ENCODE data around the gene DRAM2.

DRAM2 gene

DNA sequence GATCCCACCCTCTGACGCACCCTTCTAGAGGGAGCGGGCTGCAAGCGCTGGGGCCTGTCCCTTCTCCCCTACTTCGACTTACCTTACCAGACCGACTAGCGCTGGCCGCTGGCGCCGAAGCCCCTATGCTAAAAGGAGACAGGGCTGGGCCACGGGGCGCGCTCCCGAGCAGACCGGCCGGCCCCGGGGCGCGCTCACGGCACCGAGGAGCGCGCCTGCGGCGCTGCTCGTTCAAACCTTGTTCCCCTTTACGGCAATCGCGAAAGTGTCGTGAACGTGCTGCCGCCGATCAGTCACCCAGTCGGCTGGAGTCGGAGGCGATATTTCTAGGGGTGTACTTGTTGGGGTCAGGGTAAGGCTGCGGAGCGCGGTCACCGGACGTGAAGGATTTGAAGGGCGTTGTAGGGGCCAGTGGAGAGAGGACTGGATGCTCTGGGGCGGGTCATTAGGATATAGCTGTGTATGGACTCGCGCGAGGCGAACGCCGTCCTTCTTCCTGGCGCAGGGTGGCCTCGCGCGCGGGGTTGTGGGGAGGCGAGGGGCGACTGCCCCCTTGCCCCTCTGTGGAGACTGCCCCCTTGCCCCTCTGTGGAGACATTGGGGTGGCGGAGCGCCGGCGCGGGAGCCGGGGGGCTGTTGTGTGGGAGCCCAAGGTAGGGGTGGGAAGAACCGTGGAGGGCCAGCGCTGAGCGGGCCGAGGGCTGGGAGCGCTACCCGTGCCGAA lies at the start of gene DRAM2, which contains the start of gene CEPT1:
Gene DRAM2 (minus strand): TSS at position 138 of the 724 bp plus-strand sequence. CDS start 8,539 bp downstream, outside the sequence.
Gene CEPT1 (plus strand): TSS at position 268 of the 724 bp plus-strand sequence. CDS start 7,492 bp downstream, outside the sequence.
- peak; percentile 84 for DNase-seq (ENCODE audit: low read depth)

DNA sequence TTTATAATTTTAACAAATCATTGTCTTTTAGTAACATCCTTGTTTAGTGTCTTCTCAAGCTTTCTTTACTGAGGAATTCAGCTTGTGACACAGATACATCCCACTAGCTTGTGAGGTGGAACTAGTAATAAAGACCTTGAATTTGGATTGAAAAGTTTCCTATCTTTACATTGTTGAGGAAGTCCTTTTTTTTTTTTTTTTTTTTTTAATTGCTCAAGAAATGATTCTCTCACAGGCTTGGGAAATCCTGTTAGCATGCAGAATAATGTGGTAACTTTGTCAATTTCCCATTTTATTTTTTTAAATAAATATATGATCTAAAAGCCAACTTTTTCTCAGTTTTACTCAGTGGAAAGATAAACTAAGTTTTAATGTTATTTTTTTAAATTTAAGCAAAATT lies 44.8 kb upstream of the DRAM2 start:
- no peak for DNase-seq (ENCODE audit: low read depth)

DNA sequence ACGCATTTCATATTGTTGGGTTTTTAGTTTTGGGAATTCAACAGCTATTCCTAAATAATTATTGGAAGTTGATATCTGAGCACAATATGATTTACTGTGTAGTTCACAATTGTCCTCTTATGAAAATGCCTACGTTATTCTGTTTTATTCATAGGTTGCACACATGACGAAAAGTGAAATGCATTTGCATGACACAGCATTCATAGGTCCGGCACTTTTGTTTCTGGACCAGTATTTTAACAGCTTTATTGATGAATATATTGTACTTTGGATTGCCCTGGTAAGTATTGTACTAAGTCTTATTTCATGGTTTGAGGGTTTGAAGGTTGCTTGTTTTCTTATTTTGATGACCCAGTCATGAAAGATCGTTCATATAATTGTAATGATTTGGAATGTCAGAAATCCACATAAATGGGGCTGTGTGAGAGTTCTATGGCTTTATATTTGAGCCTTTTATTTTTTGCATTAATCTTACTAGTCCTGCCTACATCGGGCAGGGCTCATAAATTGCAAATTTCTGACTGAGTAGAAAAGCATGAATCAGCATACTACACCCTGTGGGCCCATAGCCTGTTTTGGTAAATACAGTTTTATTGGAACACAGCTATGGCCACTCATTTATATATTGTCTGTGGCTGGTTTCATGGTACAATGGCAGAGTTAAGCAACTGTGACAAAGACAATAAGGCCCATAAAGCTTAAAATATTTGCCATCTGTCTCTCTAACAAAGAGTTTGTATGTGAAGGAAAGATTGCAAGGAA lies 43.6 kb upstream of the DRAM2 start:
- no peak for DNase-seq (ENCODE audit: low read depth)

DNA sequence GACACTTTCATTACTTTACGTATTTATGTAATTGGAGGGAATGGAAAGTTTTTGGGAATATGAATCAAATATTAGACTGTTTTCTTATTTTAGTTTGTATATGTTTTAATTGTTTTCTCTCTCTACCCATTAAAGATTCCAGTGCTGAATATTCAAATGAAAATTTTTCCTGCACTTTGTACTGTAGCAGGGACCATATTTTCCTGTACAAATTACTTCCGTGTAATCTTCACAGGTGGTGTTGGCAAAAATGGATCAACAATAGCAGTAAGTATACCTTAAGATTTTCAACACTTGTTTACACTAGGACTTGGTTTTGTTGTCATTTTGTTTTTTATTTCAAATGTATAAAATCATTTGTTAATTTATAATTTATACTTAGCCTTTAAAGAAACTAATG lies 42.2 kb upstream of the DRAM2 start:
- DNase-seq (ENCODE audit: low read depth): no peak

DNA sequence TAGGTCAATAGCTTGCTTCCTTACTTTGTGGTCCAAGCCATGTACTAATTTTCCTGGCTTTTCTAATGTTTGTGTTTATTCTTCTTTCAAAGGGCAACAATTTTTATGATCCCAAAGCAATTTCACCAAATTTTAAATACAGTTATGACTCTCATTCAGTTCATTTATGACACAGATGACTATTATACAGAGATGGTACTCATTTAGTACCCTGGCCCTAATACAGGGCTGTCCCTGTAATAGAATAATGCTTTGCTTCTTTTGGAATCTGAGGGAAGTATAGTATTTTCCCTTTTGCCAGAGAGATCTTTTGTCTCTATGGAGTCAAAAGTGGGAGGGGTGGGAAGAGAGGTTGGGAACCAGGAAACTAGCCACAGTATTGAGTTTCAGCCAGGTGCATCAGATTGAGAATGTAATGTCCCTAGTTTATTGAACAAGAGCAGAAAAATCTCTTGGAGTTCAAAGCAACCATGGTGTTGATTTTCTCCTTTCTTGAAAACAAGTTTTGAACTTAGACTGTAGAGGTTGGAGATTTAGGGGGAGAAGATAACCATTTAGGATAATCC lies 40.2 kb upstream of the DRAM2 start:
- DNase-seq (ENCODE audit: low read depth): no peak

DNA sequence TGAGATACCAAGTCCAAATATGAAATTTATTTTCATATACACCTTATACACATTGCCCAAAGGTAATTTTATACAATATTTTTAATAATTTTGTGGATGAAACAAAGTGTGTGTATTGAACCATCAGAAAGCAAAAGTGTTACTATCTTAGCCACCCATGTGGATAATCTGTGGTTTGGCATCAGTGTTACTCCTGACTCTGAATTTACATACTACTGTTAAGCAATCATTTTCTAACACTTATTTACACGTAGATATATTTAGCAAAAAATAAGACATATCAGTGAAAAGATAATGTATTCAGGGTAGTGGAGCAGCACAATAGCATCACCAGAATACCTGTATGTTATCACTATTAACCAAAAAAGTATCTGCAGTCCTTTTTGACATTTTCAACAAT lies 36.8 kb upstream of the DRAM2 start:
- DNase-seq (ENCODE audit: low read depth): no peak

DNA sequence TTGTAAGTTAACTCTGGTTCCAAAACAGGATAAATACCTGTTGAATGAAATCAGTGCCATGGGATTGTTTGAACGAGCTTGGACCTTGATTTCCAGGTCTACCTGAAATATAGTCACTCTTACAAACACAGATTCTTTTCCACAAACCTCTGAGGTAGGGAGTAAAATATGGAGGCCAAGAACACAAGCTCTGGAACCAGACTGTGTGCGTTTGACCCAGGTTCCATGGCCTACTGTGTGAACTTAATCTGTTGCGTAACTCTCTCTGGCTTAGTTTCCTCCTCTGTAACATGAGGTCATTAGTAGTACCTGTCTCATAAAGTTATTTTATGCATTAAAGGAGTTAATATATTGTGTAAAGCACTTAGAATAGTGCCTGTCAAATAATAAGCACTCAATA lies 35.5 kb upstream of the DRAM2 start:
- DNase-seq (ENCODE audit: low read depth): no peak

DNA sequence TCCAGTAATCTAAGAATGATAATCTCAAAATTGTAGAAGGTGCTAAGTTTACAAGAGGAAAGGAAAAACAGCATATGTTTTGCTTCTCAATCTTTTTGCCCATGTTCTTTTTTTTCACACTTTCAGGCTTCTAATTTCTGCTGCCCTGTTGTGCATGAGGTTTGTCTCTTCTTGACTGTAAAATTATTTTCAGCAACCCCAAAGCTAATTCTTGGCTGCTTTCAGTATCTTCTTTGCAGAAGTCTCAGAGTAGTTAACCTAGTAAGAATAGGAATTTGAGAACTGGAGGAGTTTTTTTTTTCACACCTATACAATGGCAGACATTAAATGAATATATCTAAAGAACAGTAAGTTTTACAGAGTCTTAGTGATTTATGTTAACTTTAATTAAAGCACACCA lies 34.2 kb upstream of the DRAM2 start:
- no peak for DNase-seq (ENCODE audit: low read depth)

DNA sequence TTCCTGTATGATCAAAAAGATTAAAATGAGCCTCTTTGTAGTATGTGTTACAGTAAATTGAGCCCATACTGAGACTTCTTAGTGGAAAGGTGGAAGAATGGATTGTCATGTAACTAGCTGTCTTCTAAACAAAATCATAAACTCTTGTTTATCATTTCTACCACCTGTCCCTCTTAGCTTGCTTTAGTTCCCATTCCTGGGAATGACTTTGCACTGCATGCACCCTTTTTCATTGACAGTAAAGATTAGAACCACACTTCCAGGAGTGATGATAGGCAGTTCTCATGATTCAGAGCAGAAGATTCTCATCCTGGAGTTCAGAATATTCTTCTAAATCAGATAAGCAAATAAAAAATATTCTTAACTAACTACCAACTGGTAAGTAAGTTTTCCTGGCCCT lies 32.6 kb upstream of the DRAM2 start:
- no peak for DNase-seq (ENCODE audit: low read depth)

DNA sequence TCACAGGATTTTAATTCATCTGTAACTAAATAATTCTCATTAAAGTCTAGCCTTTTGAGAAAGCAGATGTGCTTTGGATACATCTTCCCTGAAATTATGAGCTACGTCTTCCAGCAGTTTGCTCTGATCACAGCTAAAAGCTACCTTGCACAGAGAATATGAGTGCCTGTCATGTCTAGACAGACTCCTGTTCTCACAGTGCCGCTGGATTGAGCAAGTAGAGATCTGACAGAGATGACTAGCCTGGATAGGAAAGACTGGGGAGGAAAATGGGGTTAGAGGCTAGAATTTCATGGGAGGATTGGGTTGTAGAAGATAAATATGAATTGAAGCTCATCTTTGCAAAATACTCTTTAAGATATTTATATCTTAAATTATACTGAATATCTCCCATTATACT lies 24.3 kb upstream of the DRAM2 start:
- no peak for DNase-seq (ENCODE audit: low read depth)

DNA sequence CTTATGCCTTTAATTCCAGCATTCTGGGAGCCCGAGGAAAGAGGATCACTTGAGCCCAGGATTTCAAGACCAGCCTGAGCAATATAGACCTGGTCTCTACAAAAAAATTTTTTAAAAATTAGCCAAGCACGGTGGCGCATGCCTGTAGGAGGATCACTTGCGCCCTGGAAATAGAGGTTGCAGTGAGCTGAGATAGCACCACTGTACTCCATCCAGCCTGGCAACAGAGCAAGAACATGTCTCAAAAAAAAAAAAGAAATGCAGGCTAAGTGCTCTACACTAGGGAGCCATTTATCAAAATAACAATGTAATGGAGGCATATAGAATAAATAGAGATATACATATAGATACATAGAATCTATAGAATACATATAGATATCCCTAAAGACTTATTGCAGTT lies 23.5 kb upstream of the DRAM2 start:
- DNase-seq (ENCODE audit: low read depth): no peak

DNA sequence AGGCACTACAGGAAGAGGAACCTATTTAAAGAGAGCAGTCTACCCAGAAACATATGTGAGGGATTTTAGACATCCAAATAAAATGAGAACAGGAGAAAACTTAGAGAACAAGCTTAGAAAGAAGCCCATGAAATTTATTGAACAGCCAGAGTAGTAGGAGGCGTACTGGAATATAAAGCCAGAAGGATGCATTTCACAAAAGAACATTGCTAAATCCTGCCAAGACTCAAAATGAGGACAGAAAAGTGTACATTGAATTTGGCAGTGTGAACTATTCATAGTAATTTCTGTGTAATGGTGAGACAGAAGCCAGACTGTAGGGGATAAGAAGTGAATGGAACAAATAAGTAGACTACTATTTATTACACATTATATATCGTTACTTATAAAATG lies 22.6 kb upstream of the DRAM2 start:
- DNase-seq (ENCODE audit: low read depth): no peak

DNA sequence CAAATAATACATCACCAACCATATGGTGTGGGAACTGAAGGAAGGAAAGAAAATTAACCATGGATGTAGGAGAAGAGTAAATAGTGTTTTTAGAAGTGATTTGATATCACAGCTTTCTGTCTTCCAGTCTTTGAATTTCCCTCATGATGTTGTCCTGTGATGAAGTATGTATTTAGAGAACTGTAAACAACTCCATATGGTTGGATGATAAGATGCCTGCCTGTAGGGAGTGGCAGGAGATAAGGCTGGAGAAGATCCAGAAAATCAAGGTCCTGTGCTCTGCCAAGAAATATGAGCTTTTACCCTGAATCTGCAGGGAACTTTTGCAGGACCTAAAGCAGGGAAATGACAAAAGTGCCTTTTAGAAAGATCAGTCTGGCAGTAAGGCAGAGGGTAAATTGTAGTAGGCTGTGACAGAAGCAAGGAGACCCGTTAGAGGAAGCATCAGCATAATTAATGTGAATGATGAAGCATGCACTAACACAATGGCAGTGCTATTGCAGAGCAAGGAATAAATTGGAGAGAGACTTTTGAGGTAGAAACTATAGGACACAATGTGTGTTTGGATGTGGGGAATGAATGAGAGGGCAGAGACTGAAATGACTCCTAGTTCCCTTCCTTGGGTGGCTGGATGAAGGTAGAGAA lies 22.1 kb upstream of the DRAM2 start:
- no peak for DNase-seq (ENCODE audit: low read depth)

DNA sequence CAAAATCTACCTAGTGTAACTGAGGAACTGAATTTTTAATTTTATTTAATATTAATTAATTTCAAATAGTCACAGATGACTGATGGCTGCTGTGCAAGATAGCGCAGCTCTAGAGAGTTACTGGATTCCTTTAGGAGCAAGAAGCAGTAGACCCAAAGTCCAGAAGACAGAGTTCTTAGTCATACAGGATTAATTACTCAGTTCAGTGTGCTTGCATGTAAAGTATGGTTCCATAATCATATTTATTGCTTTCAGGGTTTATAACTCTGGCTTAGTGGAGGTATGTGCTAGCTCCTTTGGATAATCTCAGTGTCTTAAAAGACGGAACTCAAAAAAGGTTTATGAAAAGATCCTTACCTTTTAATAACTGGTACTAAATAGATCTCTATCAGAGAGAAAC lies 17.5 kb upstream of the DRAM2 start:
- DNase-seq (ENCODE audit: low read depth): no peak

DNA sequence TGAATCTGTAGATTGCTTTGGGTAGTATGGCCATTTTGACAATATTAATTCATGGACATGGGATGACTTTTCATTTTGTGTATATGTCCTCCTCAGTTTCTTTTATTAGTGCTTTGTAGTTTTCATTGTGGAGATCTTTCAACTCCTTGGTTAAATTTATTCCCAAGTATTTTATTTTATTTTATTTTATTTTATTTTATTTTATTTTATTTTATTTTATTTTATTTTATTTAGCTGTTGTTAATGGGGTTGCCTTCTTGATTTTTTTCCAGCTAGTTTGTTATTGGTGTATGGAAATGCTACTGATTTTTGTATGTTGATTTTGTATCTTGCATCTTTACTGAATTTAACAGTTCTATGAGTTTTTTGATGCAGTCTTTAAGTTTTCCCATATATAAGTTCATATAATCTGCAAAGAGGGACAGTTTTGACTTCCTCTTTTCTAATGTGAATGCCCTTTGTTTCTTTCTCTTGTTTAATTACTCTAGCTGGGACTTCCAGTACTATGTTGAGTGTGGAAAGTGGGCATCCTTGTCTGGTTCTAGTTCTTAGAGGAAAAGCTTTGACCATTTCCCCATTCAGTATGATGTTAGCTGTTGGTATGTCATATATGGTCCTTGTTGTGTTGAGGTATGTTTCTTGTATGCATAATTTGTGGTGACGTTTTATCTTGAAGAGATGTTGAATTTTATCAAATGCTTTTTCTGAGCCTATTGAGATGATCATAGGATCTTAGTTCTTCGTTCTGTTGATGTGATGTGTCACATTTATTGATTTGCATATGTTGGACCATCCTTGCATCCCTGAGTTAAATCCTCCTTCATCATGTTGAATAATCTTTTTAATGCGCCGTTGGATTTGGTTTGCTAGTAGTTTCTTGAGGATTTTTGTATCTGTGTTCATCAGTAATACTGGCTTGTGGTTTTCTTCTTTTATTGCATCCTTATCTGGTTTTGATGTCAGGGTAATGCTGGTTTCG lies 14.4 kb upstream of the DRAM2 start:
- DNase-seq (ENCODE audit: low read depth): no peak

DNA sequence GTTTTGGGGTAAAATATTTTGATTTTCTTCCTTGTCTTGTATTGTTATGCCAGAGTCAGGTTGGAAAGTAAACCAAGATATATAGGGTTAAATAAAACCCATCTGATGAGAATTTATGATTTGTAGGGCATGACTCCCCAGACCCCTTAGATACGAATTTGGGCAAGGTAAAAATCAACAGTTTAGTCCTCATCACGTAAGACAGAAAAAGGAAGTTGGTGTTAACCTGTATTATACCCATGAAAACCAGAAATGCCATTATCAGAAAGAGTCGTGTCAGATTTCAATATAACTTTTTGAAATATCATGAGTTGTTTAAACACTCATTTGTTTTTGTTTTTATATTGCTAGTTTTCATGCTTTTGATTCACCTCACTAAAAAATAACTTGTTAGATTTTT lies 11.9 kb upstream of the DRAM2 start:
- no peak for DNase-seq (ENCODE audit: low read depth)

DNA sequence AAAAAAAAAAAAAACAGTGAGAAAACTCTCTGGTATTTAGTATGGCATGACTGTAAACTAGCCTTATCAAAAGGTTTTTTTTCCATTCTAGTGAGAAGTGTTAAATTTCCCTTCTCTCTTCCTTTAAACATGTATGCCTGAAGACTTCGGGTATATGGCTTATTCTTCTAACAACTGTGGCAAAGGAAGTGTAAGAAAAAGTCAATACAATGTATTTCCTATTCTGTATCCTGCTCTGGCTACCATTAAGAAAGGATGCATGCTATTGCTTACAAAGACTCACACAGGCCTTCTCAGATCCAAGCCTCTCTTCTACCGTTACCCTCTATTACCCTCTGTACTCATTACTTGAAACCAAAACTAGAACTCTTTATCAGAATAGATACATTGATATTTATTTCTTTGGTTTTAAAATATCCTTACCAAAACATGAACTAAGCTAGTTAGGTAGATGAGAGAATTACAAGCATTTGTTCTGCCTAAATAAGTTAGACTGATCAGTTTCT lies 8.5 kb upstream of the DRAM2 start:
- DNase-seq (ENCODE audit: low read depth): no peak

DNA sequence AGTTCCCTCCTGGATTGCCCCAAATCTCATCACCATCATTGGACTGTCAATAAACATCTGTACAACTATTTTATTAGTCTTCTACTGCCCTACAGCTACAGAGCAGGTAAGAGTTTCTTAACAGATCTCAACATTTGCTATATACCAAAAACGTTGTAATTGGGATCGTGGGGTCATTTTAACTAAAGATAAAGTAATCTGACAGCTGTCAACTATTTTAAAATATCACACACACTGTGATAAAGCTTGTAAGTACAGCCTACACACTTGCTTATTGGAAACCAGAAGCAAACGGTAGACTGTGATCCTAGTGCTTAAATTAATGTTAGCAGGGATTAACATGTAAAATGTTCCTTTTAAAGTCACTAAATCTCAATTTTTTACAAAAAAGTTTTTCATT lies 8.1 kb upstream of the DRAM2 start:
- DNase-seq (ENCODE audit: low read depth): no peak

DNA sequence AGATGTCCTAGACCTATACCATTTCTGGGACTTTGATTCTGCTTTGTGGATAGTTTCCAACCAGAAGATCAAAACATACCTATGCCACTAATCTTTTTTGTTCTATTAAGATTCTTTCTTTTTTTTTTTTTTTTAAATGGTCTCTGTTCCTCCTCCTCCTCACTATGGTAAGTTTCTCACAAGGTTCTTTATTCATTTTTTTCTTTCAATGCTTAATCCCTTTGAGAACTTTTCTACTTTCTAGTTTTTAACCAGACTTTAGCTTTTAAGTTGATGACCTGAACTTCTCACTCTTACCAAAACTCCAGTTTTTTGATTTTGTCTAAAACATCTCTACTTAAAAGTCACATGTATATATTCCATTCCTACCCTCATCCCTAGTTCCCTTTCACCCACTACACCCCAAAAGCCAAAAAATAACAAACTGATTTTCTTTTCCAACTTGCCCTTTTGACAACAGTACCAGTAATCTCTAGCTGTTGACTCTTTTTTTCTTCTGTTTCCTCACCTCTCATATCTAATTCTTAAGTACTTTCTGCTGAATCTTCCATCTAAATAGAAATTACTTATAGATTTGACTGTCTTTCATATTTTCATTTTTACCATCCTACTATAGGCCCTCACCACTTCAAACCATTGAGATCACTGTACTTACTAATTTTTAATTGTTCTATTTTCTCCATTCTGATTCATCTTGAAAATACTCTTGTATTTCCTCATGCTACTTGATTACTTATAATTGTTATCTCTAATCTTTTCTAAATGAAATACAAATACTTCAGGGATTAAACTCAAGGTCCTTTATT lies 6.3 kb upstream of the DRAM2 start:
- no peak for DNase-seq (ENCODE audit: low read depth)

DNA sequence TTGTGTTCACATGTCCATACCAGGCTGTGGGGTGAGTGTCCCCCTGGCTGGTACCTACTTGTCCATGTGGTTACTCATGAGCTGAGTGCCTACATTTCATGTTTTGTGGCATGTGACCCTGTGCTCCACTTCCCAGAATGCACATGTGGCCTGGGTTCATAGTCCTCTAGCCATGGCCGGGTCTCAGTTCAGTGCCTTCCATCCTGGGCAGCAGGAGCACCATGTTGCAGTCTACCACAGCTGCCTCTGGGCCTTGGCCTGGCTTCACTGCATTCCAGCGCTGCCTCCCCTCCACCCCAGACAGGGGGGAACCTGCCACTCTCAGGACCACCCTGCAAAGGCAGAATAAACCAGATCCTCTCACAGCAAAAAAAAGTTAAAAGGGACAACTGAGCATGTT lies 5.6 kb upstream of the DRAM2 start:
- DNase-seq (ENCODE audit: low read depth): no peak

Data from activated T-helper 9 cell treated with anti-CD3 and anti-CD28 coated beads, Interleukin-2, amount 50 U/mL, for 16 hours (primary cell).